NCI-H2081 treated with DMSO at 0.1 percent for 48 hours (cell line): Measurements from ENCODE around the gene NDP.

Source experiments
- DNase-seq: peaks from one replicate; lab custom pipeline; 2025; lab: John Stamatoyannopoulos, UW

NDP gene, protein sequence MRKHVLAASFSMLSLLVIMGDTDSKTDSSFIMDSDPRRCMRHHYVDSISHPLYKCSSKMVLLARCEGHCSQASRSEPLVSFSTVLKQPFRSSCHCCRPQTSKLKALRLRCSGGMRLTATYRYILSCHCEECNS

DNA sequence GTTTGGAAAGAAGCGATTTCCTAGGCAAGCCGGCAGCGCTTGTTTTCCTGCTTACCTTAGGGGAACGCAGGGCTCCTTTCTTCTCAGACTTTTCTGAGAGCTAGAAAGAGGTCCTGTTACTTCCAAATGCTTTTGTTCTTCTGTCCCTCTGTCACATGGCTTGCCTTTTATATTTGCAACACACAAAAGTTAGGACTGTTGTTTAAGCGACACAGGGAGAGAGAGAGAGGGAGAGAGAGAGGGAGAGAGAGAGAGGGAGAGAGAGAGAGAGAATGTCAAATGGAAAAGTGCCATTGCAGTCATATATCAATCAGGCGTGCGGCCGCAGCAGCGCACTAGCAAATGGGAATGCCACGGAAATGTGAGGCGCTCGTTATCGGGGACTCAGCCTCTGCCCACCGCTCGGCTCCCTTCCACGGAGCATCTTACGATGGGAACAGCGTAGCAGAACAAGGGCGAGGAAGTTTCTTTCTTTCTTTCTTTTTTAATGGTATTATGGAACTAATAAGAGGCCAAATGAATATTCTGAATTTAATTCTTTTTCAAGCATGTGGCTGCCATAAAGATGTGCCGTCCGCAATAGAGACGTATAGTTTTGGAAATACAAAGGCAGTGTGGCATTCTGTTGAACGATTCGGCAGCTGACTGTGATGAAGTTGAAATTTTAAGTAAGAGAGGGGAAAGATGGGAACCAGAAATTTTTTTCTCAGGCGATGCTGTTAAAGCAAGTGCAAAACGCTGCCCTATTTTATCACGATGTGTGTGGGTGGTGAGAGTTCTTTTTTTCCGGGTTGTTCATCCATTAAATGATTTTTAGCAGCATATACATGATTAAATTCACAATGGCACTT is at the start of gene NDP:
Gene NDP (minus strand): TSS at position 142 of the 851 bp plus-strand sequence. CDS start 14,745 bp downstream, outside the sequence.
- no peak for DNase-seq

DNA sequence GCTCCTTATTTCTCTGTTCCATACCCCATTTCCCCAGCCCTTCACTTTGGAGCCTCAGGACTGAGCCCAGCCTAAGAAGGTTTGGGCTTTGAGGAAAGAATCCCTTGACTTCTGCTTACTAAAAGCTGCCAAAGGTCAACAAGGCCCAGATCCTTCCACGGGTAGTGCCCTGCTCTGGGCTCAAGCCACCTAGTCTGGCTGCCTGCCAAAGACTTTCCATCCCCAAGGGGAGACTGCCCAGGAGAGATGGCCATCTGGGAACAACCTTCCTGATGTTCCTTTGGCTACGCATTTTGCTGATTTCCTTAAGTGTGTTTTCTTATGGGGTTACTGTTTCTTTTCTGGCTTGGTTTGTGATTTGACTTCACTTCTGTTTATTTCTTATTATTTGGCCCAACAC is 49.8 kb upstream of the NDP start:
- no peak for DNase-seq

DNA sequence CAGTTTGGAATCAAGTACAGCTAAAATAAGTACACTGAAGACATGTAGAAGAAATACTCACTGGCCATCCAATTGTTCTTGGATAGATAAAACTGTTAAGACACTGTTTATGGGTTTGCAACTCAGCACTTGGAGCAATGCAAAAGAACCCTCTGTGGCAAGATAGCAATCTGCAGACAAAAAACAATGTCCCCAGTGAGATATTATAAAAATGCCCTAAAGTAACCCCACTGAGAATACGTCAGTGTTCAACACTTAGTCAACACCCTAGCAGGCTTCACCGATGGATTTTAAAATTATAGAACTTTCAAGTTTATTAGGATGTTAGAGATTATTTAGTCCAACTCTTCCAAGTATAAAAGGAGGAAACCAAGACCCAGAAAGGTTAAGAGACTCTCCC is 47.5 kb upstream of the NDP start:
- DNase-seq: no peak

DNA sequence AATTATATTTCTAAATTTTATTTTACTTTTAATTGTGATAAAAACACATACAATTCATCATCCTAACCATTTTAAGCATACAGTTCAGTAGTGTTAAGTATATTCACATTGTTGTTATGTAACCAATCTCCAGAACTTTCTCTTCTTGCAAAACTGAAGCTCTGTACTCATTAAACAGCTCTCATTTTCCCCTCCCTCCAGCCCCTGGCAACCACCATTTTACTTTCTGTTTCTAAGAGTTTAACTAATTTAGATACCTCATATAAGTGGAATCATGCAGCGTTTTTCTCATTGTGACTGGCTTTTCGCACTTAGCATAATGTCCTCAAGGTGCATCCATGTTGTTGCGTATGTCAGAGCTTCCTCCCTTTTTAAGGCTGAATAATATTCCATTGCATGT is 46.7 kb upstream of the NDP start:
- DNase-seq: no peak

DNA sequence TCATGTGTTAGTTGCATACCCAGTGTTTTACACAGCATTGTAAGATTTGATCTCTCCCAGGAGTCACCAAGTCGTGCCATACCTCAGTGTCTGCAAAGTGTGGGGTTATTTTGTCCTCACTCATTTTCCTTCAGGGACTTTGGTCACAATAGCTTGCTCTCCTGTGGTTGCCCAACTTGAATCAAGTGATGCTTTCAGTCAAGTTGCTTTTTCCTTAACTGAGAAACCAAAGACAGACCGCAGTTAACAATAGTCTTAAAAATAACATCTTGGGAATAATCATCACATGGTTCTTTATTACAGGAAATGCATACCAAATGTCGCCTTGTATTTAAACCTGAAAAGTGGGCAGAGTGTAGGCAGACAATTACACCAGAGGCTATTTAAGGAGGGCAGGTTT is 44.5 kb upstream of the NDP start:
- no peak for DNase-seq

DNA sequence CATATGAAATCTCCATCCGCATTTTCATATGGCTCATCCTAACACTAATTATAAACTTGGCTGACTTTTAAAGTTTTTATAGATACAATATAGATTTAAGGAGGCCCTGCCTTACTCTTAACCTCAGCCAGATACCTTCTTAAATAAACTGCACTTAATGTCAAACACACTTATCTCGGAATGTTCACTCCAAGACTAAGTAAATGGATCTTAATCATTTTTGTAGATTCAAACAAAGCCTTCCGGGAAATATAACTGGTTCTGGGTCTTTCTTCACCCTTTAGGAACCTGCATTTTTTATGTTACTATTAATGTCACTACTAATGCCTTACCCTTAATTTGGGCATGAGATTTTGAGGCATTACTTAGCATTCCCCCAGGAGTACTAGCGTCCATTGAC is 43.7 kb upstream of the NDP start:
- no peak for DNase-seq

DNA sequence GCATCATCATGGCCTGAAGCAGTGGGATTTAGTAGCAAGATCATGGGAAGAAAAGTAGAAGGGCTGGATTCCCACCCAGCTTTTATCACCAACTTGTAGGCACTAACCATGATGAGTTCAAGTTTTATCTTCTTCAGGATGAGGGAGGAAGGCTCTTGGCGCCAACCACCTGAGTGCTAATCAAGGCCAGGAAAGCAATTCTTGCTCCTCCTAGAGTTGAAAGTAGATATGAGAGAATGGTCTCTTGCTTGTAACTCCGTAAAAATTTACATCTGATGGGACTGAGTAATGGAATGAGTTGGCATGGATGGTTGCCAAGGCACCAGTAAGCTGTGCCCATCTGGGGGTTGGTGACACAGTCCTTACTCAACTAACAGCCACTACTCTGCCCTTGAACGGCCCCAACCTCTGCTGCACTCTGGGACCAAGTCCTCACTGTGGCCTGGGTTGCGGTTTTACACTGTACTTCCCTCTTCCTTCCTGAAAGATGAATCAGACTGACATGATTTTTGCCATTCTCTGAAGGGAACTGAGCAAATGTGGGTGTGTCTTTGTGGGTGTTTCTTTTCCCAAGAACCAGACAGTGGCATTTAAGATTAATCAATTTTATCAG is 39.4 kb upstream of the NDP start:
- no peak for DNase-seq

DNA sequence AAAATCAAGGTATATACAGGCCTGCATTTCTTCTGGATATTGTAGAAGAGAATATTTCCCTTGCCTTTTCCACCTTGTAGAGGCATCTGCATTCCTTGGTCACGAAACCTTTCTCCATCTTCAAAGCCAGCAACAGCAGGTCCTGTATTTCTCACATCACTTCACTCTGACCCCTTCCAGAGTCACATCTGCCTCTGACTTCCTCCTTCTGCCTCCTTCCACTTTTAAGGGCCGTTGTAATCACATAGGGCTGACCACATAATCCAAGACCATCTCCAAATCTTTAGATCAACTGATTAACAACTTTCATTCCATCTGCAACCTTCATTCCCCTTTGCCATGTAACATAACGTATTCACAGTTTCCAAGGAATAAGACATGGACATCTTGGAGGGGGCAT is 38.3 kb upstream of the NDP start:
- DNase-seq: no peak

DNA sequence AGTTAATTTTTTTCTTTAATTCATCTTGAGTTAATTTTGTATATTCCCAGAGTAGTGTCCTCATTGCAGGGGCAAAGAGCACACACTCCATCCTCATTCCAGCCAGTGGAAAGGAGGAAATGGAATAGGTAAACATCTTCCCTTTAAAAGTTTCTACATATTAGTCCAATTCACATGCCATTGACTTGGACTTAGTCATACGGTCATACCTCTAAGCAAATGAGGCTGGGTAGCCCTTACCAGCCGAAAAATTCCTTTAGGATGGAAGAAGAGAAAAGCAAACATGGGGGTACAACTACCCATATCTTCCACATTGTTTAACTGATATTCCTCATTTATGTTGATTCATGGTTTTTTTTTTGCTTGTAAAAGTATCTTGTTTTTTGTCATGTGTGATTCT is 37.4 kb upstream of the NDP start:
- no peak for DNase-seq

DNA sequence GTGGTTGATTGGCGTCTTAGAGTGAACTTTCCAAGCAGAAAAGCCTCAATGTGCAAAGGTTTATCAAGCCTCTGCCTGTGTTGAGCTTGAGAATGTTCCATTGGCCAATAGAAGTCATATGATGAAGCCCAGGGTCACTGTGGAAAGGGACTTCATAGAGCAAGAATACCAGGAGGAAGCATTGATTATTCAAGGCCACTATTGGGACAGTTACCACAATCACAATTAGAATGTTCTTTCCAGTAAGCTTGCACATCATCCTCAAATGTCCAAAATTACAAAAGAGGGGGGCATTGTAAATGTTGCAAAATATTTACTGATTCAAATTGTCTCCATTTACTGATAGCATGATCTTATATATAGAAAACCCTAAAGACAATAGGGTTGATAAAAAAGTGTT is 32.9 kb upstream of the NDP start:
- no peak for DNase-seq

DNA sequence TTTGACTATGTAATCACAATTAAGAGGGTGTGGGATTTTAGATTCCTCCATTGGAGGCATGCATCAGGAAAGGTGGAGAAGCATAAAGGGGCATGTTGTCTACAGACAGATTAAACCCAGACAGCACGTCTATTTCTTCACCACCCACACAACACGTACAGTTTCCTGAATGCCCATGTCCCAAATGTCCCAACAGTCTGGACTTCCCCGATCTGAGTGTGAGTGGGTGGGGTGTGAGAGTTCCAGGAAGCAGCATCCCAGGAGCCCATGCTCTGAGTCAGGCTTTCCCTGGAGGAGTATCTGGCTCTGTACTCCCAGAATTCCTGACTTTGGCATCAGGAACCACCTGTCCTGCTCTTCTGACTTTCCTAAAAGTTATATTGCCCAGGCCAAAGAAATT is 30.8 kb upstream of the NDP start:
- no peak for DNase-seq

DNA sequence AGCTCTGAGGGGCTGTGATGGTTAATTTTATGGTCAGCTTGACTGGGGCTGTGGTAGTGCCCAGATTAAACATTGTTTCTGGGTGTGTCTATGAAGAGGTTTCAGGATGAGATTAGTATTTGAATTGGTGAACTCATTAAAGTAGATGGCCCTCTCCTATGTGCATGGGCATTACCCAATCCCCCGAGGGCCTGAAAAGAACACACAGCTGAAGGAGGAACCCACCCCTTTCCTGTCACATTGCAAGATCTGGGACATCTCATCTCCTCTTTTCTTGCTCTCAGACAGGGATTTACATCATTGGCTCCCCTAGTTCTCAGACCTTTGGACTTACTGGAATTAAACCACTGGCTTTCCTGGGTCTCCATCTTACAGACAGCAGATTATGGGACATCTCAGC is 29.4 kb upstream of the NDP start:
- DNase-seq: no peak

DNA sequence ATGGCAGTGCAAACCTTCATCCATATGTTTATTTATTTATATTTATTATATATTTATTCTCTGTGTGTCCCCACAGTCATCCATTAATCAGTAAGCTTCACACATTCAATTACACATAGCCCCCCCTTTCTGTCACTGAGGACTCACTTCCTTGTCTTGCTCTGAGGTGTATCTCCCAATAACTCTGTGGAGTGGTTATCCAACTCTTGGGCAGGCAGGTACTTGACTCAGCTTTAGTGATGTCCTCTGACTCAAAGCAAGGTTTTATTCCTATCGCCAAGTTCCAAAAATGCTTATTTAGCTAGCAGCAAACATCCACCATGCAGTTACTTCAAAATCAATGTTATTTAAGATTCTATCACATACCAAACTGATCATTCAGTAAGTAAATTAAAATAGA is 25.2 kb upstream of the NDP start:
- no peak for DNase-seq

DNA sequence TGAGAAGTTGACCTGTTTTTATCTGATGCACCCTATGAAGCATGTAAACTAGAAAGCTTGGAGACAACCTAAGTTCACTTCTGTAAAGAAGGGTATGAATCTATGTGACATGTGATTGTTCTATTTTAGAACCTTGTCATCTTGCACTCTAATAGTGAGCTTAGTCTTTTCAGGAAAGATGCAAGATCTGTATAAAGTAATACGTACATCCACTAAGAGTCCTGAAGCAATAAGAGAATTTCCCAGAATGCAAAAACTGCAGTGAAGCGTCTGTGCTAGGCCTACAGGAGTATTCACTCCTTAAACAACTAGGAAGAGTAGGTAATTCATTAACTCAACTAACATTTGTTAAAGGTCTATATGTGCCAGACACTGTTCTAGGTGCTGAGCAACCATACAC is 23.3 kb upstream of the NDP start:
- DNase-seq: no peak

DNA sequence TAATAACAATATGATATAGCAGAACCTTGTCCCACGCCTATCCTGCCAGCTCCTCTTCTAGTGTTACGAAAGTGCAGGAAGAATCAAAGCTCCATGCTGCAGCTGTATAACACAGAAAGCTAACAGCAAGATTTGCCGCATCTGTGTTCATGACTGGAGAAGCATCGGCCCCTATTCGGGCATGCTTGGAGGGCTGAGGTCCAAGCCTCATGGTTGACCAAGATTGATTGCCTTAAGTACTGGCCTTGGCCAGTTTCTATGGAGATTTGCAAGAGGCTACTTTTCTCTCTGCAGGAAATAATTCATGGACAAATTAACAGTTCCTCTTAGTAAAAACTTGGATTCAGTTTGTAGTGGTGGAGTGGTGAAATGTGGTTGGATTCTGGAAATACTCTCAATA is 12.9 kb upstream of the NDP start:
- DNase-seq: no peak

DNA sequence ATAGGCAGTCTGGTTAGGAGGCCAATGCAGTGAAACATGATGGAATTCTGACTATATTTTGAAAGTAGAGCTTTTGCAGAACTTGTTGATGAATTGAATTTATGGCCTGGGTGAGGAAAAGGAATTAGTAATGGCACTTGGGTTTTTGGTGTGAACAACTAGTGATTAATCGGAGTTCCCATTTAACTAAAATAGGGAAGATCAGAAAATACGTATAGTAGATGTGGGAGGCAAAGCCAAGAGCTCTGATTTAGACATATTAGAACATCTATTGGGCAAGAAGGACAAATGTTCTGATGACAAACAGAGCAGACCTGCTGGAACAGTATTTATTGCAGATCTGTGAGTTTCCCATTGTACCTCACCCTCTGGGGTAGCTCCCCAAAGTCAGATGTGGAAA is 12.3 kb upstream of the NDP start:
- no peak for DNase-seq

DNA sequence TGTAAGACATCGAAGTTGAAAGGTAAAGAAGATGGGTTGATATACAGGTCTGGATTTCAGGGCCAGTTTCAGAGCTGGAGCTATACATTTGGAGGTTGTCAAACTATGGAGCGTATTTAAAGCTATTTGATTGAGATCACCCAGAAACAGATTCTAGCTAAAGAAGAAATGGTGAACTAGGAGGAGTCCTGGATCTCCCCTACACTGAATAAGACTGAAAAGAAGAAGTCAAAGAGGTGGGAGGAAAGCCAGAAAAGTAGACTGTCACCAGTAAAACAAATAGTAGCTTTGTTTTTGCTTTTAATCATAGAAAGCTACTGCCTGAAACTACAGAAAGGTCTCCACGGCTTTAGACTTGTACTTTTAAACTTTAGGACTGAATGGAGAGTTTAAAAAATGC is 5.0 kb upstream of the NDP start:
- no peak for DNase-seq

DNA sequence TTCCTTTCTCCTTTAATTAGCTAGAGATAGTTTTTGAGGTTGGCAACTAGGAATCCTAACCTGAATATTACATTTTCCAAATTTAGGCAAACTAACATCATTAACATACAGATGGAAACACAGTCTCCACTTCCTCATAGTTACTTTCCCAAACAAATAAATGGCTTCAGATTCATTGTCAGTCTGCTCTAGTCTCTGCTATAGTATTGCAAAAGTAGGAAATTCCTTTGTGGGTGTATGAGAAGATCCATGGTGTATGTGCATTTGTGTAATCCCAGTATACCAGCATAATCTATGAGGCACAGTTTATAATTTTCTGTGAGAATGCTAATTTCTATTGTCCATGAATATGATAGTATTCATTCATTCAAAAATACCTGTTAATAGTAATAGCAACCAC is 3.0 kb upstream of the NDP start:
- DNase-seq: no peak

DNA sequence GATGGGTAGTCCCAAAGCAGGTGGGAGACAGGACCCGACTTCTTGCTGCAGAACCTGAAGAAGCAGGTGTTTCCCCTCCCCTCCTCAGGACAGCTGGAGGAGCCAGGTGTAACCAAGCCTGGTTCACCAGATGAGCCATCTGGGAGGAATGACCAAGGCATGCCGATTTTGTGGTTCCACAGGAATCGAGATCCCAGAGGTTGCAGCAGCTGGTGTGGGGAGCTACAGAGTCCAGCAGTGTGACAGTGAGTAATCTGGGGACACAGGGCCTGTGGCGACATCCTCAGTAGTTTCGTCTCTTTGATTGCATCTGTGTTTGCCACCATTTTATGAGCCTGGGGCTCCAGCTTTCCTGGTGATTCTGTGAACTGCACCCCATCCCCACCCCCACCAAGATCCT is 2.6 kb upstream of the NDP start:
- no peak for DNase-seq

DNA sequence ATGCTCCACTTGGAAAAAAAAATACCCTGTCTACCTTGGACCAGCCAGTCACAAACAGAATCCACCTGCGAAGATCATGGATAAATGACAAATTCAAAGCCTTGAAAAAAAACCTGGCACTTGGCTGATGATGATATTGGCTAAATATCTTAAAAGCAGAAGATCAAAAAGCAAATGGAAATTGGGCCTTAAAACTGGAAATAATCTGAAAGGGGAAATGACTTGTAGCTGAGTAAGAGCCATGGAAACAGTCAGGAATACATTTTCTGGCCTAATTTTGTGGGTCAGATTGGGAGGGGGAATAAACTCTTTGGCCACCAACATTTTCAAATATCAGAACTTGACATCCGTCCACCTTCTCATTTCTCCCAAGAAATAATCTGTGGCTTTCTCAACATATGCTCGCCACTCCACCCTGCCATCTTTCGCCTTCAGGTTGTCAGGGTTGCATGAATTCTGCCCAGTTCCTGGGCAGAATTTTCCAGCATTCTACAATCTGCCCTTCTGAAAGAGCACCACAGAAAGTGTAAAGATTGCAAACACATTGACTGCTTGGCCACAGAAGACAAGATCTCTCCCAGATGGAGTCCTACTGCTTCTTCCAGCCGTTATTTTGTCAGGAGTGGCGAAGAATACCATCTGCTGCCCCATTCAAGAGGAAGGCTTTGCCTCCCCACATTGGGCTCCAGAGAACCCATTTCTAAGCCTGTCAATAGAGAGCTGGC is 1.7 kb upstream of the NDP start:
- no peak for DNase-seq

DNA sequence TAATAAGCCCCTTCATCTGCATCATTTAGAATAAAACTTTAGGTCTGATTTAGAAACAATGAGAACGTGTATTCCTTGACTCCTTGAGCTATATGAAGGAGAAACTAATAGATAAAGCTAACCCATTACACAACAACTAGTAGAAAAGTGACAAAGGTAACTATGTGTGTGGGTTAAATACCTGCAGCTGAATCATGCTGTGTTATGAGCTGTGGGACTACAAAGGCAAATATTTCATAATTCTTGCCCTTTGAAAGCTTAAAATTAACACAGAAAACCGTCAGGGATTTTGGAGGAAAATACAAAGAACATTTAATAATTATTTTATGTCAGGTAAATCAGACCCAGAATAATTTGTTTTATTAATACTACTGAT is 898 bp upstream of the NDP start:
- DNase-seq: no peak

DNA sequence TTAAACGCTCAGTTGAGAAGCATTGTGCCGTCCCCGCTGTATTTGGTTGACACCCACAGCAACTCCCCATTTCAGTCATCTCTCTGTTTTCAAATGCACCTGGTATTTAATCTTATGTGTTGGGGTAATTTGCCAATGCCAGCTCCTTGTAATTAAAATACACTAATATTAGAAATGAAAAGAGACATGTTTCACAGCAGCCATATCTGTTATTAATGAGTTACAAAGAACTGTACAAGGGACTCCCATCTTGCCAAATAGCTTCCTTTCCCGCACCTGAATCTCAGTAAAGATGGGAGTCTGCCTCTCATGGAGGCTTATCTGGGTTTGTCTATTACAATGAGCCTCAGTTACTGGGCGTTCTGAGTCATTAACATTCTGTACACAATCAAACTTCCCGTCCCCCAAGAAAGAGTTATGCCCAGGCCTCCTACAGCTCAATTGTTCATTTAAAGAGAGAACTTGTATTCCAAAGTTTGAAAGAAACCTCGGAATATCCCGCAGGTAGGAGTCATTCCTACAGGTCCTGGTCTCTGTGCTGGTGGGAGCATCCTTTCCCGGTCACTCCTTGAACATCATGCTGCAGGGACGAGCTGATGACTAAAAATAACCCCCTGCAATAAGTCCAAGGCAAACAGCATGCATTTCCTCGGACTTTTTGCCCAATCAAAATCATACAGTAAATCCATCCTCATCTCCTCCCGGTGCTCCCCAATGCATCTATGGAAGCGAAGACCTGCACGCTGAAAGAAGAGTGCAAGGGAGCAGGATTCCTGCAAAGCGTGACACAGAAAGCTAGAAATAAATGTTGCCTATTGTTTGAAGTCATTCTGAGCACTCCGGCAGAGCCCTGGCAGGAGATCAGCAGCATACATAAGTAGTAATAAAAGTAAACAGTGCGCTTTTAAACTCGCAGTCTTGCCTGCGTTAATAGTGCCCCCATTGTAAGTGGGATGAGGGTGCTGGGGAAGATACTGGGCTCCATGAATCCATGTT is 926 bp downstream of the NDP start:
- DNase-seq: no peak
